Measurements from ENCODE around the gene CCDC179.

DNA sequence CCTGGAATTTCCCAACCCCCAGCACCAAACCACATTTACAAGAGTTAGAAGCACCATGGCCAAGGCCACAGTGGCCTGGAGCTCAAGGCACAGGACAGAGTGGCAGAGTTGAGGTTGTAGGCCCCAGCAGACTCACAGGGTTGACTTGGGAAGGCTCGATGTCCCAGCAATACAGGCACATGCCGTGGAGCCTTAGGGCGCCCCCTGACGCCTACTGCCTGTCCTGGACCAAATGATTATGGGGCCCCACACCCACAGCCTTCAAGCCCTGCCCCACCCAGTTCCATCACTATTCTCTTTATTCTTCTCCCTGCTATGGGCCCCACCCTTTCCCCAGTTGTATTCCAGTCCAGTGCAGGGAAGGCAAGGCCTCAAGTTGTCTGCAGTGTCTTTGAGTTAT is at the start of gene CCDC179:
- TF ChIP-seq POLR2A (IDR thresholded peaks at IDR 0.05) = no peak
- TF ChIP-seq, protein P1, sequence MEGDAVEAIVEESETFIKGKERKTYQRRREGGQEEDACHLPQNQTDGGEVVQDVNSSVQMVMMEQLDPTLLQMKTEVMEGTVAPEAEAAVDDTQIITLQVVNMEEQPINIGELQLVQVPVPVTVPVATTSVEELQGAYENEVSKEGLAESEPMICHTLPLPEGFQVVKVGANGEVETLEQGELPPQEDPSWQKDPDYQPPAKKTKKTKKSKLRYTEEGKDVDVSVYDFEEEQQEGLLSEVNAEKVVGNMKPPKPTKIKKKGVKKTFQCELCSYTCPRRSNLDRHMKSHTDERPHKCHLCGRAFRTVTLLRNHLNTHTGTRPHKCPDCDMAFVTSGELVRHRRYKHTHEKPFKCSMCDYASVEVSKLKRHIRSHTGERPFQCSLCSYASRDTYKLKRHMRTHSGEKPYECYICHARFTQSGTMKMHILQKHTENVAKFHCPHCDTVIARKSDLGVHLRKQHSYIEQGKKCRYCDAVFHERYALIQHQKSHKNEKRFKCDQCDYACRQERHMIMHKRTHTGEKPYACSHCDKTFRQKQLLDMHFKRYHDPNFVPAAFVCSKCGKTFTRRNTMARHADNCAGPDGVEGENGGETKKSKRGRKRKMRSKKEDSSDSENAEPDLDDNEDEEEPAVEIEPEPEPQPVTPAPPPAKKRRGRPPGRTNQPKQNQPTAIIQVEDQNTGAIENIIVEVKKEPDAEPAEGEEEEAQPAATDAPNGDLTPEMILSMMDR (IDR thresholded peaks at IDR 0.05 in 8 of 11, conservative IDR thresholded peaks at IDR 0.05 in 3 of 11) = no peak
